ENCODE measurements around the gene EBI3.
"Not testable (repeated sequence)": the region's sequence is repeated elsewhere in the genome, so short reads cannot be mapped to it uniquely, and the experiment has no call there.

EBI3 gene

DNA sequence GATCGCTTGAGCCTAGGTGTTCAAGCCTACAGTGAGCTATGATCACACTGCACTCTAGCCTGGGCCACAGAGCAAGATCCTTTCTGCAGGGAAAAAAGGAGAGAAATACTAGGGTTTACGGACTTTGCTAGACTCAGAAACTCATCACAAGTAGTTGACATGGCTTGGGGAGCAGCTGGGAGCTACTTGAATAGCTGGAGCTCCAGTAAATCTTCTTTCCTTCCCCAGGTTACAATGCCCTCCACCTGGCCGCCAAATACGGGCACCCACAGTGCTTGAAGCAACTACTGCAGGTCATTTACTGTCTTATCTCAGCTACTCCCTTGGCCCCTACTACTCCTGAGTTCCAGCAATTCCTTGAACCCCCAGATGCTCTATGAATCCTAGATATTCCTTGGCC lies 27.5 kb upstream of the EBI3 start:
- DNase-seq, result no peak

DNA sequence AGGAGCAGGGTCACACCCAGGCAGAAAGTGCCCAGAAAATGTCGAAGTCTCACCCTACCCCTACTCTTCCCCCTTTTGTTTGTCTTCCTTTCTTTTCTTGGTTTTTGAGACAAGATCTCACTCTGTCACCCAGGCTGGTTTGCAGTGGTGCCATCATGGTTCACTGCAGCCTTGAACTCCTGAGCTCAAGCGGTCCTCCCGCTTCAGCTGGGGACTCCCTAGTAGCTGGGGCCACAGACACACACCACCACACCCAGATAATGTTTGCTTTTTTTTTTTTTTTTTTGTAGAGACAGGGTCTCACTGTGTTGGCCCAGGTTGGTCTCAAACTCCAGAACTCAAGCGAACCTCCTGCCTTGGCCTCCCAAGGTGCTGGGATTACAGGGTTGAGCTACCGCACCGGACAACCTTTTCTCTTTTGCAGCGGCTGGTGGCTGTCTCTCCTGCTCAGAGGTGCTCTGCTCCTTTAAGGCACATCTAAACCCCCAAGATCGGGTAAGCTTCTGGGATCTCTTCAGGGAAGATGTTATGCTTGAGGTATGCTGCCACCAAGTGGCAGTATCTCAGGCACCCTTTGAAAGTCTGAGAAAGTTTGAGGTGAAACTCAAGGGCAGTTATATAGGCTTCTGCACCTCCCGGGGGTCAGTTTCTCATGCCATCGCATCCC lies 22.4 kb upstream of the EBI3 start:
- DNase-seq, result no peak

DNA sequence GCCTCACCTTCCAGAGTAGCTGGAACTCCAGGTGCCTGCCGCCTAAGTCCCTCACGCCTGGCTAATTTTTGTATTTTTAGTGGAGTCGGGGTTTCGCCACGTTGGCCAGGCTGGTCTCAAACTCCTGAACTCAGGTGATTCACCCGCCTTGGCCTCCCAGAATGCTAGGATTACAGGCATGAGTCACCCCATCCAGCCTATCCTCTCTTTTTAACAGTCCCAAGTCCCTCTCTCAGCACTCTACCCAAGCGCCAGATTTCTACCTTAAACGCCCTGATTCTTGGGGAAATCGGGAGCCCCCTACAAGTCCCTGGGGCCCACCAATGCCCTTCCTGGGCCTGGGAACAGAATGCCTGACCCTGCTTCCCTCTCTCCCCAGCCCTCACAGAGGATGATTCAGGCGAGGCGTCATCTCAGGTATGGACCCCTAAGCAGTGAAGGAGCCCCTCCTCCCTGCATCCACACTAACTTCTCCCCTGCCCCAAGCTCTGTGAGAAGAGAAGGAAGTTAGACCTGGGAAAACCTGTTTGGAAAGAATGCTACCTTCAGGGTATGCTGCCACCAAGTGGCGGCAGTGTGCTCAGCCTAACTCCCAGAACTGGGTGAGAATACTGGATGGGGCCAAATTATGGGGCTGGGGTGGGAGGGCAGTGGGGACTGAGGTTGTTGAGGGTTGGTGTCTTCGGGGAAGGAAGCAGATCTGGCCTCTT lies 20.8 kb upstream of the EBI3 start:
- no peak for DNase-seq

DNA sequence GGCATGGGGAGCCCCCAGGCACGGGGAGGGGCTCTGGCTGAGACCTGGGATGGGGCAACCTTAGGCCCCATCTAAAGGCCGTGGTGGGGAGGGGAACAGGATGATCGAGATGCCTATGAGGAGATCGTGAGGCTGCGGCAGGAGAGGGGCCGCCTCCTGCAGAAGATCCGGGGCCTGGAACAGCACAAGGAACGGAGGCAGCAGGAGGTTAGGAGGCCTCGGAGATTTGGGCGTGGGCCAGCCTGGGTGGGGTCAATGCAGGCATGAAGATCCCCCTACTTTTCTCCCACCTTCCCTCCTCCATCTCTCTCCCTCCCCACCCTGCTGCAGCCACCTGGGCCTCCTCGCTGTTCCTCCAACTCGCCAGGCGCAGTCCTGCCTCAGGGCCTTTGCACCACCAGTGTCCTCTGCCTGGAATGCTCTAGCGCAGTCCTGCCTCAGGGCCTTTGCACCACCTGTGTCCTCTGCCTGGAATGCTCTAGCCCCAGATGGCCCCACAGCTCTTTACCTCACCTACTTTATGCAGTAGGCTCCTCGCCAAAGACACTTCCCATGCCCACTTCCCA lies 19.1 kb upstream of the EBI3 start:
- DNase-seq, result no peak

DNA sequence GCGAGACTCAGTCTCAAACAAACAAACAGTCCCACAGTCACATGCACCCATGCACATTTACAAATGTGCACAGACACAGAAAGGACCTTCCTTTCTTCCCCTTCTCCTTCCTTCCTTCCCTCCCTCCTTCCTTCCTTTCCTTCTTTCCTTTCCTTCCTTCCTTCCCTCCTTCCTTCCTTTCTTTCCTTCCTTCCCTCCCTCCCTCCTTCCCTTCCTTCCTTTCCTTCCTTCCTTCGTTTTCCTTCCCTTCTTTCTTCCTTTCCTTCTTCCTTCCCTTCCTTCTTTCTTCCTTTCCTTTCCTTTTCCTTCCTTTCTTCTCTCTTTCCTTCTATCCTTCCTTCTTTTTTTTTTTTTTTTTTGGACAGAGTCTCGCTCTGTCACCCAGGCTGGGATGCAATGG lies 16.2 kb upstream of the EBI3 start:
- DNase-seq, result no peak

DNA sequence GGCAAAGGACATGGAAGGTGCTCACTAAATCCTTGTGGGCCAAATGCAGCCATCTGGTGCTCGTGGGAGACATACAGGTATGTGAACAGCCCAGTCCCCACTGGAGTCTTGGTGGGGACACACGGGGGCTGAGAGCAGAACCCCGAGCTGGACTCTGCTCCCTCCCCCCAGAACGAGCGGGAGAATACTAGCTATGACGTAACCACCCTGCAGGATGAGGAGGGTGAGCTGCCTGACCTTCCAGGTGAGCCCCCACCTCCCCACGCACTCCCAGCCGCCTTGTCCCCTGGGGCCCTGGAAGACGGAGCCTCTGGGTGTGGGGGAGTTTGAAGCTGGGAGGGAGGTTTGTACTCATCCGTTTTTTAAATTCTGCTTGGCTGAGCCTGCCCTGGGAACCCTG lies 13.5 kb upstream of the EBI3 start:
- no peak for DNase-seq

DNA sequence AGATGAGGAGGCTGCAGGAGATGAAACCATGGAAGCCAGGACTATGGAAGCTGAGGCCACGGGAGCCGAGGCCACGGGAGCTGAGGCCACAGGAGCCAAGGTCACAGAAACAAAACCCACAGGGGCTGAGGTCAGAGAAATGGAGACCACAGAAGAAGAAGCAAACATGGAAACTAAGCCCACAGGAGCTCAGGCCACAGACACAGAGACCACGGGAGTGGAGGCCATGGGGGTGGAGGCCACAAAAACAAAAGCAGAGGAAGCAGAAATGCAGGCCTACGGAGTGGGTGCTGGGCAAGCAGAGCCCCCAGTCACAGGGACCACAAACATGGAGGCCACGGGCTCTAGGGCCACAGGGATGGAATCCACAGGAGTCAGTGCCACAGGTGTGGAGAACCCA lies 12.5 kb upstream of the EBI3 start:
- DNase-seq, result no peak

DNA sequence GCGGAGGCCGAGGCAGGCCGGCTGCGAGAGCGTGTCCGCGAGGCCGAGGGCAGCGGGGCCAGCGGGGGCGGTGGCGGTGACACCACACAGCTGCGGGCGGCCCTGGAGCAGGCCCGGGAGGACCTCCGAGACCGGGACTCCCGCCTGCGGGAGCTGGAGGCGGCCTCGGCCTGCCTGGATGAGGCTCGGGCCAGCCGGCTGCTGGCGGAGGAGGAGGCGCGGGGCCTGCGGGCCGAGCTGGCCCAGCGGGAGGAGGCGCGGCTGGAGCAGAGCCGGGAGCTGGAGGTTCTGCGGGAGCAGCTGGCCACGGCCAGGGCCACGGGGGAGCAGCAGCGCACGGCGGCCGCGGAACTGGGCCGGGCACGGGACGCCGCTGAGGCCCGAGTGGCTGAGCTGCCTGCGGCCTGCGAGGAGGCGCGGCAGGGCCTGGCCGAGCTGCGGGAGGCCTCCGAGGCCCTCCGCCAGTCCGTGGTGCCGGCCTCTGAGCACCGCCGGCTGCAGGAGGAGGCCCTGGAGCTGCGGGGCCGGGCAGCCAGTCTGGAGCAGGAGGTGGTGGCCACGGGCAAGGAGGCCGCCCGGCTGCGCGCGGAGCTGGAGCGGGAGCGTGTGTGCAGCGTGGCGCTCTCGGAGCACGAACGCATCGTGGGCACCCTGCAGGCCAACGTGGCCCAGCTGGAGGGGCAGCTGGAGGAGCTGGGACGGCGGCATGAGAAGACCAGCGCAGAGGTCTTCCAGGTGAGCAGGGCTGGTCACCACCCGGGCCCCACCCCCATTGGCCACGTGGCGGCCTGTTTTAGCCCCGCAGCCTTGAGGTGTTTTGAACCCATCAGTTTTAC lies 11.7 kb upstream of the EBI3 start:
- no peak for DNase-seq

DNA sequence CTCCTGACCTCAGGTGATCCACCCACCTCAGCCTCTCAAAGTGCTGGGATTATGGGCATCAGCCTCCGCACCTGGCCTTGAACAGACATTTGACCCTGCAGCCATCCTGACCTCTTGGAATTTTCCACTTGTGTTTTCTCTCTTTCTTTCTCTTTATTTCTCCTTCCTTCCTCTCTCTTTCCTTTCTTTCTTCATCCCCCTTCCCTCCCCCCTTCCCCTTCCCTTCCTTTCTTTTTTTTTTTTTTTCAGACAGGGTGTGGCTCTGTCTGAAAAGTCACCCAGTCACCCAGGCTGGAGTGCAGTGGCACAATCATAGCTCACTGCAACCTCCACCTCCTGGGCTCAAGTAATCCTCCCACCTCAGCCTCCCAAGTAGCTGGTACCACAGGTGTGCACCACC lies 10.8 kb upstream of the EBI3 start:
- not testable (repeated sequence) for DNase-seq

DNA sequence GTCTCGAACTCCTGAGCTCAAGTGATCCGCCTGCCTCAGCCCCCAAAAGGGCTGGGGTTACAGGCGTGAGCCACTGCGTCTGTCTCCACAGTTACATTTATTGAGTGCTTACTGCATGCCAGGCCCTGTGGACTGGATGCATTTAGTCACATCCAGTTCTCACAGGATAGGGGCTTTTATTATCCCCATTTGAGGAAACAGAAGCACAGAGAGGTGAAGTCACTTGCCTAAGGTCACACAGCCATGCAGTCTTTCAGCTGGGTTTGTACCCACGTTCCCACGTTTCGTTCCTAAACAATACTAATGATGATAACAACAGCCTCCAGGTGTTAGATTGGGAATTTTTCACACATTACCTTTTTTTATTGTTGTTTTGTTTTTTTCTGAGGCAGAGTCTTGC lies 9.1 kb upstream of the EBI3 start:
- no peak for DNase-seq

DNA sequence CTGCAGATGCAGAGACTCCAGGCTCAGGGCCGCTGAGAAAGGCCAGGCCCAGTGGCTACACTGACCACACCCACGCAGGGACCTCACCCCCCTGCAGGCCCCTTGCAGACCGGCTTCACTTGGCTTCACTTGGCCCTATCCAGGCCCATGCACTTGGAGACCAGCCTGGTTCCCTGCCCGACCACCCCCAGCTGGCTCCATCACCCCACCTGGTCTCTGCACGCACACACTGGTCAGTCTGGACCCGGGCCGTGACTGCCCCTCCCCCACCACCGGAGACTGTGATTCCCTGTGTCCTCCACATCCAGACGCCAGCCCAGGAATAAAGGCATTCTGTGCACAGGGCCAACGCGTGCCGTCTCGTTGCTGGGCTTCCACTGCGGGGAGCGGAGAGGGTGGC lies 4.9 kb upstream of the EBI3 start:
- DNase-seq, result no peak

DNA sequence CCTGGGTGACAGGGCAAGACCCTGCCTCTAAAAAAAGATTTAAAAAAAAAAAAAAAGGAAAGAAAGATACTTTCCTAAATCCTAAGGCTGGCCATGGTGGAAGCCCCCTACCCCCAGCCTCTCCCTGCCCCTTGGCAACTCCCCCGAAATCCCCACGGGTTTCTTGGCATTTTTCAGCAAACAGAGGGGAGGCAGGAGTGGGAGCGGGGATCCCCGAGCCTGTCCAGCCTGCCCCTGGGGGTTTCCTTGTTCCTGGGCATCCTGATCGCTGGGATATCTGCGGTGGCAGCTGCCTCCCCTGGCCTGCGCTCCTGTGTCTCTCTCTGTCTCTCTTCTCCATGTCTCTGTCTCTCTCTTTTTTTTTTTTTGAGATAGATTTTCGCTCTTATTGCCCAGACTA lies 3.4 kb upstream of the EBI3 start:
- DNase-seq, result no peak

DNA sequence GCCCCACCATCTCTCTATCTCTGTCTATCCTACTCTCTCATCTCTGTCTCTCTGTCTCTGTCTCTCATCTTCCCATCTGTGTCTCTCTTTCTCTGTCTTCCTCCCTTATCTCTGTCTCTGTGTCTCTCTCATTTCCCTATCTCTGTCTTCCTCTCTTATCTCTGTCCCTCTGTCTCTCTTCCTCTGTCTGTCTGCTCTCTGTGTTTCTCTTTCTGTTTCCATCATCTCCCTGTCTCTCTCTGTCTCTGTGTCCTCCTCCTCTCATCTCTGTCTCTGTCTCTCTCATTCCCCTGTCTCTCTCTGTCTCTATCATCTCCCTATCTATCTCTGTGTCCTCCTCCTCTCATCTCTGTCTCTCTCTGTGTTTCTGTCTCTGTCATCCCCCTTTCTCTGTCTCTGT lies 1.6 kb upstream of the EBI3 start:
- DNase-seq, result no peak

DNA sequence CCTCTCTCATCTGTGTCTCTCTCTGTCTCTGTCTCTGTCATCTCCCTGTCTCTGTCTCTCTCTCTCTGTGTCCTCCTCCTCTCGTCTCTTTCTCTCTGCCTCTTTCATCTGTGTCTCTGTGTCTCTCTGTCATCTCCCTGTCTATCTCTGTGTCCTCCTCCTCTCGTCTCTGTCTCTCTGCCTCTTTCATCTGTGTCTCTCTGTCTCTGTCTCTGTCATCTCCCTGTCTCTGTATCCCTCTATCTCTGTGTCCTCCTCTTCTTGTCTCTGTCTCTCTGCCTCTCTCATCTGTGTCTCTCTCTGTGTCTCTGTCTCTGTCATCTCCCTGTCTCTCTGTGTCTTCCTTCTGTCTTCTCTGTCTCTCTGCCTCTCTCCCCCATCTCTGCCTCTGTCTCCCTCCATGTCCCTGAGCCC lies 551 bp upstream of the EBI3 start:
- DNase-seq, result no peak

DNA sequence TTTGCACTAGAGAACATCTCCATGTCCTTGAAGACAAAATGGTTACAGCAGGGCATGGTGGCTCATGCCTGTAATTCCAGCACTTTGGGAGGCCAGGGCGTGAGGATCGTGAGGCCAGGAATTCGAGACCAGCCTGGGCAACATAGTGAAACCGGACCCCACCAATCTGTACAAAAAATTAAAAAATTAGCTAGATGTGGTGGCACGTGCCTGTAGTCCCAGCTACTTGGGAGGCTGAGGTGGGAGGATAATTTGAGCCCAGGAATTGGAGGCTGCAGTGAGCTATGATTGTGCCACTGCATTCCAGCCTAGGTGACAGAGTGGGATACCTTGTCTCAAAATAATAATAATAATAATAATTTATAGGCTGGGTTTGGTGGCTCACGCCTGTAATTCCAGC lies 914 bp downstream of the EBI3 start:
- DNase-seq, result not testable (repeated sequence)

DNA sequence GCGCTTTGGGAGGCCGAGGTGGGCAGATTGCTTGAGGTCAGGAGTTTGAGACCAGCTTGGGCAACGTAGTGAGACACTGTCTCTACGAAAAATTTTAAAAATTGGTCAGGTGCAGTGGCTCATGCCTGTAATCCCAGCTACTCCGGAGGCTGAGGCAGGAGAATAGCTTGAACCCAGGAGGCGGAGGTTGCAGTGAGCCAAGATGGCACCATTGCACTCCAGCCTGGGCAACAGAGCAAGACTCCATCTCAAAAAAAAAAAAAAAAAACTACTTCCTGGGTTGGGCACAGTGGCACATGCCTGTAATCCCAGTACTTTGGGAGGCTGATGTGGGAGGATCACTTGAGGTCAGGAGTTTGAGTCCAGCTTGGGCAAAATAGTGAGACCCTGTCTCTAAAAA lies 2.2 kb downstream of the EBI3 start:
- not testable (repeated sequence) for DNase-seq

DNA sequence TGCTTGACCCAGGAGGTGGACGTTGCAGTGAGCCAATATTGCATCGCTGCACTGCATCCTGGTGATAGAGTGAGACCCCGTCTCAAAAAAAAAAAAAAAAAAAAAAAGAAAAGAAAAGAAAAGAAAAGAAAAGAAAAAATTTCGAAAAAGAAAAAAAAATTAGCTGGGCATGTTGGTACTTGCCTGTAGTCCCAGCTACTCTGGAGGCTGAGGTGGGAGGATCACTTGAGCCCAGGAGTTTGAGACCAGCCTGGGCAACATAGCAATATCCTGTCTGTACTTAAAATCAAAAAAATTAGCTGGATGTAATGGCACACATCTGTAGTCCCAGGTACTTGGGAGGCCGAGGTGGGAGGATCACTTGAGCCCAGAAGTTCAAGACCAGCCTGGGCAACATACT lies 2.8 kb downstream of the EBI3 start:
- not testable (repeated sequence) for DNase-seq

DNA sequence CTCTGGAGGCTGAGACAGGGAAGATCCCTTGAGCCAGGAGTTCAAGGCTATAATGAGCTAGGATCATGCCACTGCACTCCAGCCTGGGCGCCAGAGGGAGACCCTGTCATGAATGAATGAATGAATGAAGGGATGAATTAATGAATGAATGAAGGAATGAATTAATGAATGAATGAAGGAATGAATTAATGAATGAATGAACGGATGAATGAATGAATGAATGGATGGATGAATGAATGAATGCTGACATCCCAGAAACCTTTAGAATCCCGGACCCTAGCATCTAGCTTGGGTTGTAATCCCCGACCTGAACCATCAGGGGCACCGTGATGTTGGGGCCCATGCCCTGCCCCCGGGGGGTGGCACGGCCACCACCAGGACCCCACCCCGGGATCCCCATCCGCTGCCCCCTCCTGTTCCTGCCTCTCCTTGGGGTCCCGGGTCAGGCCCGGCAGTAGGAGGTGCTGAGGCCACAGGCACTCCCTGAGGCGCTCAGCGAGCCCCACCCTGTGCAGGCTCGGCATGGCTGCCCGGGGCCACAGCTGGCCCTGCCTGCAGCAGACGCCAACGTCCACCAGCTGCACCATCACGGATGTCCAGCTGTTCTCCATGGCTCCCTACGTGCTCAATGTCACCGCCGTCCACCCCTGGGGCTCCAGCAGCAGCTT lies 3.4 kb downstream of the EBI3 start:
- DNase-seq, result no peak

DNA sequence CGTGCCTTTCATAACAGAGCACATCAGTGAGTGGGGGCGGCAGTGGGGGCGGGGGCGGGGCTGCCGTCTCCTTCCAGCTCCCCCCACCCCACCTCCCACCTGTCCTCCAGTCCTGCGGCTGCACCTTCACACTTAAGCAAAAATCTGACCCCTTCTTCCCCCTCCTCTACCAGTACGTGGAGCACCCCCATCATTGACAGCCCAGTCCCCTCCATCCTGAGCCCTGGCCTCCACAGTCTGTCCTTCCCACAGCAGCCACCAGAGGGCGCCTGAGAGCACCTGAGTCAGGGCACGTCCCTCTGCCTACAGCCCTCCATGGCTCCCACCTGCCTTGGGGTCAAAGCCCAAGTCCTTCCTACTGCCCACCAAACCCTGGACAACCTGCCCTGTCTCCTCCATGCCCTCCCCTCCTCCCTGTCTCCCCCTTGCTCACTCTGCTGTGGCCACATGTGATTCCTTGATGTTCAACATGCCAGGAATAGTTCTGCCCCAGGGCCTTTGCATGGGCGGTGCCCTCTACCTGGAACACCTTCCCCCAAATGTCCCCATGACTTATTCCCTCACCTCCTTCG lies 4.0 kb downstream of the EBI3 start:
- peak; percentile 0 for DNase-seq

DNA sequence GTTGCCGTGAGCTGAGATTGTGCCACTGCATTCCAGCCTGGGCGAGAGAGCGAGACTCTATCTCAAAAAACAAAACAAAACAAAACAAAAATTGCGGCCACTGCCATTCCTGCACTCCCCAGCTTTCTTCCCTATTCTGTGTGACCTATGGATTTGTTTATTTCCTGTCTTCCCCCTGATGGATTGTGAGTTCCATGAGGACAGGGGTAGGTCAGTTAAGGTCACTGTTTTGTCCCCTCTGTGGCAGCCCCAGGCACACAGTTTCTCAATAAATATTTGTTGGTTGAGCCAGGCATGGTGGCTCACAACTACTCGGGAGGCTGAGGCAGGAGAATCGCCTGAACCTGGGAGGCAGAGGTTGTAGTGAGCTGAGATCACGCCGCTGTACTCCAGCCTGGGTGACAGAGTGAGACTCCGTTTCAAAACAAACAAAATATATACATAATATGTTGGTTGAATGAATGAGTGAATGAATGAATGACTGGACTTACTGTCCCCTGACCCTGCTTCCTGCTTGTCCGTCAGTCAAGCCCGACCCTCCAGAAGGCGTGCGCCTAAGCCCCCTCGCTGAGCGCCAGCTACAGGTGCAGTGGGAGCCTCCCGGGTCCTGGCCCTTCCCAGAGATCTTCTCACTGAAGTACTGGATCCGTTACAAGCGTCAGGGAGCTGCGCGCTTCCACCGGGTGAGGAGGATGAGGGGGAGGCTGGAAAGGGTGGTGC lies 5.0 kb downstream of the EBI3 start:
- no peak for DNase-seq

DNA sequence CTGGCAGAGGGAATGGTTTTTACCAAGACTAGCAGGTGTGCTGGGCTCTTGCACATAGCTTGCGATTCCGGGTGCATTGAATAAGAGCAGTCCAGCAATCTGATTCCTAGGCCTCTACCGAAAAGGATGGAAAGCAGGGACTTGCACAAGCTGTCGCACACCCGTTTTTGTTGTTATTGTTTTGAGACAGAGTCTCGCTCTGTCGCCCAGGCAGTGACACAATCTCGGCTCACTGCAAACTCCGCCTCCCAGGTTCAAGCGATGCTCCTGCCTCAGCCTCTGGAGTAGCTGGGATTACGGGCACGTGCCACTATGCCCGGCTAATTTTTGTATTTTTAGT lies 5.5 kb downstream of the EBI3 start:
- no peak for DNase-seq

DNA sequence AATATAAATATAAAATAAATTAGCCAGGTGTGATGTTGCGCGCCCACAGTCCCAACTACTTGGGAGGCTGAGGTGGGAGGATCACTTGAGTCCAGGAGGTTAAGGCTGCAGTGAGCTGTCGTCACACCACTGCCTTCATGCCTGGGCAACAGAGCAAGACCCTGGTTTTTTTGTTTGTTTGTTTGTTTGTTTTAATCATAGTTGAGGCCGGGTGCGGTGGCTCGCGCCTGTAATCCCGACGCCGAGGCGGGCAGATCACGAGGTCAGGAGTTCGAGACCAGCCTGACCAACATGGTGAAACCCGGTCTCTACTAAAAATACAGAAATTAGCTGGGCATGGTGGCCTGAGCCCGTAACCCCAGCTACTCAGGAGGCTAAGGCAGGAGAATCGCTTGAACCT lies 8.2 kb downstream of the EBI3 start:
- DNase-seq, result not testable (repeated sequence)
